Coronary artery (tissue), 2 donors: ENCODE results near the gene PGLYRP1.

Experiments
- DNase-seq: peaks from one replicate; pipeline ENCODE4 v3.0.0-alpha.2; 2017; ENCODE audit warnings: low spot score
- H3K27ac ChIP-seq, 2 donors: fragments of 200-600 bp; sonication (generic); one replicate each; pipeline ENCODE4 v1.5.1; 2016 to 2019
- H3K4me3 ChIP-seq: fragments of 200-600 bp; sonication (generic); 2 replicates; pipeline ENCODE4 v1.5.1; 2016; ENCODE audit warnings: mild to moderate bottlenecking, moderate library complexity
- TF ChIP-seq, protein P1 (sequence below): fragments of 200-600 bp; sonication (generic); IDR thresholded peaks from one replicate; pipeline ENCODE4 v1.5.1; 2019; ENCODE audit warnings: antibody characterized with exemption

PGLYRP1 gene

GRCh38 chr19:45994998-45995714 is 27.7 kb downstream of the PGLYRP1 start, which contains the start of gene CCDC61:
Gene CCDC61 (plus strand): TSS chr19:45995467. CDS start chr19:46003019, 7,552 bp downstream.
- Histone ChIP-seq H3K4me3 (peak within 1 kb of the TSS; percentile 76), H3K27ac (peak within 1 kb of the TSS in 1 of 2 donors; percentile 84)
- TF ChIP-seq, protein P1, sequence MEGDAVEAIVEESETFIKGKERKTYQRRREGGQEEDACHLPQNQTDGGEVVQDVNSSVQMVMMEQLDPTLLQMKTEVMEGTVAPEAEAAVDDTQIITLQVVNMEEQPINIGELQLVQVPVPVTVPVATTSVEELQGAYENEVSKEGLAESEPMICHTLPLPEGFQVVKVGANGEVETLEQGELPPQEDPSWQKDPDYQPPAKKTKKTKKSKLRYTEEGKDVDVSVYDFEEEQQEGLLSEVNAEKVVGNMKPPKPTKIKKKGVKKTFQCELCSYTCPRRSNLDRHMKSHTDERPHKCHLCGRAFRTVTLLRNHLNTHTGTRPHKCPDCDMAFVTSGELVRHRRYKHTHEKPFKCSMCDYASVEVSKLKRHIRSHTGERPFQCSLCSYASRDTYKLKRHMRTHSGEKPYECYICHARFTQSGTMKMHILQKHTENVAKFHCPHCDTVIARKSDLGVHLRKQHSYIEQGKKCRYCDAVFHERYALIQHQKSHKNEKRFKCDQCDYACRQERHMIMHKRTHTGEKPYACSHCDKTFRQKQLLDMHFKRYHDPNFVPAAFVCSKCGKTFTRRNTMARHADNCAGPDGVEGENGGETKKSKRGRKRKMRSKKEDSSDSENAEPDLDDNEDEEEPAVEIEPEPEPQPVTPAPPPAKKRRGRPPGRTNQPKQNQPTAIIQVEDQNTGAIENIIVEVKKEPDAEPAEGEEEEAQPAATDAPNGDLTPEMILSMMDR = no peak
- peak; percentile 99 for DNase-seq

GRCh38 chr19:45994456-45994997 is 28.3 kb downstream of the PGLYRP1 start:
- TF ChIP-seq, protein P1 = no peak
- no peak for DNase-seq
- Histone ChIP-seq H3K27ac (peak overlapping the region in 1 of 2 donors; percentile 4), H3K4me3 (peak overlapping the region; percentile 76)

DNA sequence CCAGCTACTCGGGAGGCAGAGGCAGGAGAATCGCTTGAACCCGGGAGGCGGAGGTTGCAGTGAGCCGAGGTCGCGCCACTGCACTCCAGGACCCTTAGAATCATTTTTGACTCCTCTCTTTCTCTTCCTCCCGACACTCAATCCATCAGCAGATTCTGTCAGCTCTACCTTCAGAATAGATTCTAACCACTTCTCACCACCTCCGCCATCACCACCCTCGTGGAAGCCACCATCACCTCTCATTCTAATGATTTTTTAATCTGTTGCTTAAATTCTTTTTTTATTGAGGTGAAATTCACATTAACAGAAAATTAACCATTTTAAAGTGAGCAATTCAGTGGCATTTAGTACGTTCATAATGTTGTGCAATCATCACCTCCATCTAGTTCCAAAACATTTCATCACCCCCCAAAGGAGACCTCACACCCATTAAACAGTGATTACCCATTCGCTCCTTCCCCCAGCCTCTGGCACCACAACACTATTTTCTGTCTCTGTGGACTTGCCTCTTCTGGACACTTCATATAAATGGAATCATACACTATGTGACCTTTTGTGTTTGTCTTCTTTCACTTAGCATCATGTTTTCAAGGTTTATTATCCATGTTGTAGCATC is 32.6 kb downstream of the PGLYRP1 start:
- TF ChIP-seq, protein P1 = no peak
- DNase-seq = no peak
- no peak overlapping the region for H3K27ac ChIP-seq
- H3K4me3 ChIP-seq = no peak overlapping the region

DNA sequence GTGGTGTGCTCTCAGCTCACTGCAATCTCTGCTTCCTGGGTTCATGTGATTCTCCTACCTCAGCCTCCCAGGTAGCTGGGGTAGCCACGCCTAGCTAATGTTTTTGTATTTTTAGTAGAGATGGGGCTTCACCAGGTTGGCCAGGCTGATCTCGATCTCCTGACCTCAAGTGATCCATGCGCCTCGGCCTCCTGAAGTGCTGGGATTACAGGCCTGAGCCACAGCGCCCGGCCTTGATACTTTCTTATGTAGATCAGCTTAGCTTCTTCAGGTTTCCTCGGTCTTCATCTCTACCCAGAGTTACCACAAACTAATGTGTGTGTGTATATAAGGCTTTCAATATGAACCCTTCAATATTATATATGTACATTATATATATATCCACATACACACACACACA is 37.5 kb downstream of the PGLYRP1 start:
- Histone ChIP-seq H3K27ac (no peak overlapping the region), H3K4me3 (no peak overlapping the region)
- TF ChIP-seq, protein P1 = no peak
- DNase-seq = no peak

DNA sequence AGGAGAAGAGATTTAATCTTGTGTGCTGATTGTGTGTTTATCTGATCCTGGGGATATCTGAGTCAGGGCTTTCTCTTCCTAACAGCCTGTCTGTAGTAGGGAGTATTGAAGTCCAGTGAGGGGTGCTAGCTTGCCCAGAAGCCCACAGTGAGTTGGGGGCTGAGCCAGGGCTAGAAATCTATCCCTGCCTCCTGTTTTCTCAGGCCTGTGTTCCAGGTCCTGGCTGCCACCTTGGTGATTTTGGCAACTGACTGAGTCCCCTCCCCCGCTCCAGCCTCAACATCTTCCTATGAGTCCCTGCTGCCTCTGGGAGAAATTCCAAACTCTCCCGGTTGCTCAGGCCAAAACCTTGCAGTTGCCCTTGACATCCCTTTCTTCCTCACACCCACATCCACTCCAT is 41.5 kb downstream of the PGLYRP1 start:
- H3K4me3 ChIP-seq = no peak overlapping the region
- DNase-seq = no peak
- no peak overlapping the region for H3K27ac ChIP-seq

GRCh38 chr19:45978156-45978555 is 44.7 kb downstream of the PGLYRP1 start:
- Histone ChIP-seq H3K4me3 (no peak overlapping the region), H3K27ac (no peak overlapping the region)
- DNase-seq = no peak
- TF ChIP-seq, protein P1 = no peak

More for the DNA sequence above, 41.5 kb downstream of the PGLYRP1 start:
- TF ChIP-seq, protein P1 = no peak
